A549 (cell line): Measurements from ENCODE around the gene C1S. TPM values are rescaled to one million over a fixed set of nuclear protein-coding genes. Genes with fewer than 3 reads are reported as not detected.

Source experiments
- ATAC-seq, 2 experiments: fragments of 200-7000 bp in 1 of 2; fragments of >200 bp in 1 of 2; cut with Nextera tagmentation in 1 of 2; cut with Tn5 transposase in 1 of 2; 3 replicates each; pipeline versions ENCODE4 v1.8.0 to v1.9.1; 2018 to 2020; ENCODE audit warnings: mild to moderate bottlenecking in 1 of 2, moderate library complexity in 1 of 2
- CTCF ChIA-PET: fragments of 300-600 bp; sonication (Branson Sonifier 250); formaldehyde crosslinking; extraction: SDS; loops from one replicate; lab custom pipeline; 2021; ENCODE audit warnings: antibody characterized with exemption, inconsistent platforms; lab: Yijun Ruan, JAX
- POLR2A ChIA-PET: fragments of 350-600 bp; formaldehyde crosslinking; extraction: SDS; loops from one replicate; lab custom pipeline; 2021; ENCODE audit warnings: antibody characterized with exemption, inconsistent platforms; lab: Yijun Ruan, JAX
- DNase-seq, 2 experiments: peaks; one replicate each; pipeline versions ENCODE4 v3.0.0 to v3.0.0-alpha.2; 2011 to 2016; ENCODE audit warnings: low read depth in 1 of 2, low spot score in 1 of 2
- FAIRE-seq: peaks from 2 replicates; lab custom pipeline; 2011; peaks lifted over from hg19 to GRCh38; lab: Jason Lieb, UNC
- H3K27ac ChIP-seq, 2 experiments: fragments of >200 bp; sonication (Bioruptor Twin); formaldehyde crosslinking; 3 replicates each; pipeline ENCODE4 v1.5.1; 2016 to 2017
- H3K4me1 ChIP-seq: fragments of >200 bp; sonication (Bioruptor Twin); formaldehyde crosslinking; 3 replicates; pipeline ENCODE4 v1.6.1; 2016
- H3K4me2 ChIP-seq: fragments of >200 bp; sonication (Bioruptor Twin); formaldehyde crosslinking; 3 replicates; pipeline ENCODE4 v1.6.1; 2016
- H3K4me3 ChIP-seq: fragments of >200 bp; sonication (Bioruptor Twin); formaldehyde crosslinking; 3 replicates; pipeline ENCODE4 v1.5.1; 2016
- H3K9me3 ChIP-seq: fragments of >200 bp; sonication (Bioruptor Twin); formaldehyde crosslinking; 3 replicates; pipeline ENCODE4 v1.6.1; 2016
- BCL3 ChIP-seq: fragments of >200 bp; sonication (Bioruptor Twin); formaldehyde crosslinking; IDR thresholded peaks from 3 replicates; pipeline ENCODE4 v1.6.1; 2016
- BHLHE40 ChIP-seq: IDR thresholded peaks from 2 replicates; pipeline ENCODE4 v1.6.1; 2012; ENCODE audit warnings: low read depth, low read length, inconsistent platforms
- CBX2 ChIP-seq: fragments of 200-600 bp; sonication (generic); IDR thresholded peaks from 2 replicates; pipeline ENCODE4 v1.6.1; 2016; ENCODE audit warnings: low read depth, mild to moderate bottlenecking, borderline replicate concordance
- CBX8 ChIP-seq: fragments of 200-600 bp; sonication (generic); IDR thresholded peaks from 2 replicates; pipeline ENCODE4 v1.6.1; 2016
- CEBPB ChIP-seq, 2 experiments: fragments of >200 bp in 1 of 2; sonication (Bioruptor Twin) in 1 of 2; formaldehyde crosslinking in 1 of 2; IDR thresholded peaks; 2 replicates each; pipeline ENCODE4 v1.6.1; 2012 to 2016
- CHD2 ChIP-seq: fragments of 150-350 bp; IDR thresholded peaks from 2 replicates; pipeline ENCODE4 v1.6.1; 2014; ENCODE audit warnings: low read length; ENCODE audit not compliant: partially characterized antibody
- ELK1 ChIP-seq: fragments of 150-350 bp; IDR thresholded peaks from 2 replicates; pipeline ENCODE4 v1.6.1; 2014; ENCODE audit warnings: low read depth, mild to moderate bottlenecking, low read length
- FOSB ChIP-seq: fragments of 250-450 bp; sonication (Bioruptor Pico); IDR thresholded peaks from 2 replicates; pipeline ENCODE4 v1.5.0; 2020; ENCODE audit warnings: mild to moderate bottlenecking, moderate library complexity
- FOSL2 ChIP-seq, 2 experiments: fragments of 450-650 bp in 1 of 2; fragments of >200 bp in 1 of 2; sonication (Bioruptor Twin) in 1 of 2; formaldehyde crosslinking; IDR thresholded peaks; 2 replicates each; pipeline versions ENCODE4 v1.5.0 to v1.6.1; 2016 to 2020; ENCODE audit warnings: mild to moderate bottlenecking in 1 of 2, moderate library complexity in 1 of 2
- FOXS1 ChIP-seq: fragments of 250-450 bp; sonication (Bioruptor Pico); IDR thresholded peaks from 2 replicates; pipeline ENCODE4 v1.5.0; 2020; ENCODE audit warnings: mild to moderate bottlenecking, moderate library complexity
- GATA3 ChIP-seq: IDR thresholded peaks from 2 replicates; pipeline ENCODE4 v1.6.1; 2012; ENCODE audit warnings: borderline replicate concordance
- HMGXB4 ChIP-seq: fragments of 250-450 bp; sonication (Bioruptor Pico); IDR thresholded peaks from 2 replicates; pipeline ENCODE4 v1.5.0; 2021; ENCODE audit warnings: mild to moderate bottlenecking, moderate library complexity, borderline replicate concordance
- HOXA7 ChIP-seq: fragments of 250-450 bp; sonication (Bioruptor Pico); IDR thresholded peaks from 2 replicates; pipeline ENCODE4 v1.5.0; 2020; ENCODE audit warnings: mild to moderate bottlenecking, moderate library complexity
- HOXB13 ChIP-seq: fragments of 250-450 bp; sonication (Bioruptor Pico); IDR thresholded peaks from 2 replicates; pipeline ENCODE4 v1.5.0; 2020; ENCODE audit warnings: low read depth, mild to moderate bottlenecking, moderate library complexity
- KDM5A ChIP-seq: fragments of 200-600 bp; sonication (generic); IDR thresholded peaks from 2 replicates; pipeline ENCODE4 v1.6.1; 2016; ENCODE audit warnings: antibody characterized with exemption, mild to moderate bottlenecking
- MAFK ChIP-seq: fragments of 450-650 bp; IDR thresholded peaks from 2 replicates; pipeline ENCODE4 v1.6.1; 2014; ENCODE audit not compliant: partially characterized antibody
- MAX ChIP-seq: IDR thresholded peaks from 2 replicates; pipeline ENCODE4 v1.6.1; 2012
- MAZ ChIP-seq: fragments of 150-350 bp; IDR thresholded peaks from 2 replicates; pipeline ENCODE4 v1.6.1; 2014; ENCODE audit warnings: antibody characterized with exemption, low read depth, low read length, borderline replicate concordance
- NPAS2 ChIP-seq: fragments of 250-450 bp; sonication (Bioruptor Pico); IDR thresholded peaks from 2 replicates; pipeline ENCODE4 v1.8.0; 2022; ENCODE audit warnings: mild to moderate bottlenecking, moderate library complexity, borderline replicate concordance
- POLR2AphosphoS2 ChIP-seq: conservative IDR thresholded peaks from 2 replicates; pipeline ENCODE4 v1.6.1; 2012; ENCODE audit warnings: low read length, improper control_type of control experiment, inconsistent platforms
- REST ChIP-seq: fragments of 200-600 bp; sonication (generic); IDR thresholded peaks from 2 replicates; pipeline ENCODE4 v1.6.1; 2016; ENCODE audit warnings: antibody characterized with exemption, mild to moderate bottlenecking, moderate library complexity
- SMC3 ChIP-seq: fragments of >200 bp; sonication (Bioruptor Twin); formaldehyde crosslinking; IDR thresholded peaks from 3 replicates; pipeline ENCODE4 v1.6.1; 2018; ENCODE audit warnings: inconsistent platforms
- TFCP2L1 ChIP-seq: fragments of 250-450 bp; sonication (Bioruptor Pico); IDR thresholded peaks from 2 replicates; pipeline ENCODE4 v1.5.0; 2021; ENCODE audit warnings: mild to moderate bottlenecking
- USF2 ChIP-seq: fragments of 450-650 bp; IDR thresholded peaks from 2 replicates; pipeline ENCODE4 v1.6.1; 2014; ENCODE audit warnings: antibody characterized with exemption
- ZFP36 ChIP-seq: fragments of 450-650 bp; IDR thresholded peaks from 2 replicates; pipeline ENCODE4 v1.6.1; 2014; ENCODE audit warnings: borderline replicate concordance; ENCODE audit not compliant: partially characterized antibody
- WGBS: methylation state at CpG from one replicate; pipeline ENCODE4 v1.1.6; 2017; ENCODE audit errors: missing lambda C conversion rate; 5-methylcytosine and 5-hydroxymethylcytosine counted together
- polyA plus RNA-seq, 4 experiments: library from polyadenylated mRNA; depleted of rRNA in 3 of 4; stranded (reverse); fragments of >200 nt; fragmentation: RNase III in 1 of 4; extraction: RNeasy Plus Mini Kit Qiagen cat#74134 plus additional on column Dnase treatment in 1 of 4; gene quantifications; 2 replicates in 3 of 4; 3 replicates in 1 of 4; pipeline ENCODE4 v1.2.3, GENCODE V29; 2011 to 2017

Gene C1S
- polyA plus RNA-seq, 2 of the 4 experiments (the other 2 are of a cell fraction) = 65.5 to 107 TPM

- Histone ChIP-seq H3K9me3 (peaks cover 17% of the 10 kb centered on the region), H3K27ac (peak overlapping the region; percentile 96 to 97), H3K4me3 (peak overlapping the region; percentile 55), H3K4me2 (peak overlapping the region; percentile 94), H3K4me1 (peaks cover 30% of the 10 kb centered on the region)
- no peak for FAIRE-seq
- DNase-seq = no peak
- ChIA-PET CTCF (interaction anchor here (0.6 to 8.4 kb wide), 32 partner anchors 10 to 291 kb away, joined by 3 to 309 read pairs (median 4); partner anchors contain the start of genes C12orf57, C1R, C1S and EMG1), POLR2A (interaction anchor here (1.0 to 4.0 kb wide), 5 partner anchors 10 to 165 kb away, joined by 3 to 30 read pairs (median 16); partner anchors contain the start of genes C12orf57, C1S and RNU7-1)
- WGBS = 40% methylated on average over 5 of the region's 5 CpGs
- ATAC-seq = no peak
- no peak for TF ChIP-seq CHD2
- TF ChIP-seq TFCP2L1 = no peak
- TF ChIP-seq FOSB (CRISPR knock-in tag) = no peak
- TF ChIP-seq ZFP36 = no peak
- no peak for TF ChIP-seq BCL3
- no peak for TF ChIP-seq CBX2
- TF ChIP-seq REST = no peak
- TF ChIP-seq FOSL2 (IDR thresholded peaks at IDR 0.05) = no peak
- no peak for TF ChIP-seq FOSL2 (CRISPR knock-in tag; IDR thresholded peaks at IDR 0.05)
- no peak for TF ChIP-seq HMGXB4
- no peak for TF ChIP-seq MAZ
- TF ChIP-seq KDM5A = no peak
- no peak for TF ChIP-seq POLR2AphosphoS2
- TF ChIP-seq FOXS1 (CRISPR knock-in tag) = no peak
- TF ChIP-seq MAFK = no peak
- no peak for TF ChIP-seq ELK1
These were observed 49.0 kb downstream of the C1S start for GRCh38 chr12:7109572-7109920.

- Histone ChIP-seq H3K27ac (peak overlapping the region in 1 of 2 experiments; percentile 97; a peak in 3 of 6 replicates), H3K4me1 (peaks cover 30% of the 10 kb centered on the region), H3K4me3 (no peak overlapping the region), H3K4me2 (0 out of 3 replicates have a peak overlapping the region, but pooled peaks have one; percentile 94), H3K9me3 (peaks cover 13% of the 10 kb centered on the region)
- FAIRE-seq (no peak), DNase-seq (no peak), ATAC-seq (no peak)
- ChIA-PET CTCF (interaction anchor here (0.8 to 8.4 kb wide), 17 partner anchors 8 to 238 kb away, joined by 3 to 309 read pairs (median 17); partner anchors contain the start of genes C12orf57, C1R, C1S and LPCAT3), POLR2A (no interaction called here)
- 94% methylated on average over 5 of the region's 5 CpGs for WGBS
- TF ChIP-seq MAX (no peak), BHLHE40 (no peak), SMC3 (no peak), NPAS2 (CRISPR knock-in tag) (no peak), USF2 (no peak), ZFP36 (no peak), GATA3 (no peak), ELK1 (no peak), CBX2 (no peak), BCL3 (no peak), CBX8 (no peak), CEBPB (IDR thresholded peaks at IDR 0.05) (no peak), HOXA7 (CRISPR knock-in tag) (no peak), HOXB13 (CRISPR knock-in tag) (no peak)
These were observed 50.1 kb downstream of the C1S start for GRCh38 chr12:7110661-7111060.
